HL-60 (cell line): ENCODE results near the gene IER2.

Source experiments
- DNase-seq, 2 experiments: peaks; one replicate each; pipeline ENCODE4 v3.0.0-alpha.2; 2010 to 2020; ENCODE audit warnings: low read depth in 1 of 2, low spot score in 1 of 2
- H3K27ac ChIP-seq: fragments of 250-450 bp; sonication (Bioruptor Pico); replicated peaks from 2 replicates; pipeline ENCODE4 v1.5.1; 2020; ENCODE audit warnings: mild to moderate bottlenecking, moderate library complexity
- H3K27me3 ChIP-seq: fragments of 250-450 bp; sonication (Bioruptor Pico); 2 replicates; pipeline ENCODE4 v1.5.1; 2021; ENCODE audit warnings: mild to moderate bottlenecking, moderate library complexity; ENCODE audit not compliant: insufficient read depth, poor library complexity, severe bottlenecking
- H3K4me3 ChIP-seq: replicated peaks from 2 replicates; pipeline ENCODE4 v1.5.1; 2011; ENCODE audit warnings: mild to moderate bottlenecking, control low read depth, low read length; ENCODE audit not compliant: insufficient read depth
- GABPA ChIP-seq: IDR thresholded peaks from 2 replicates; pipeline ENCODE4 v1.6.1; 2012; ENCODE audit warnings: low read depth
- POLR2AphosphoS5 ChIP-seq: IDR thresholded peaks from 2 replicates; pipeline ENCODE4 v1.6.1; 2012; ENCODE audit warnings: low read depth
- SPI1 ChIP-seq: IDR thresholded peaks from 2 replicates; pipeline ENCODE4 v1.6.1; 2012; ENCODE audit warnings: low read depth, mild to moderate bottlenecking, borderline replicate concordance
- TF ChIP-seq, protein P1 (sequence below): IDR thresholded peaks from 2 replicates; pipeline ENCODE4 v1.6.1; 2012; ENCODE audit warnings: low read depth; ENCODE audit not compliant: insufficient replicate concordance
- TF ChIP-seq, protein P2 (sequence below): IDR thresholded peaks from one replicate; pipeline ENCODE4 v1.5.1; 2011; ENCODE audit warnings: low read length, control low read depth, inconsistent platforms; ENCODE audit not compliant: insufficient read depth

Gene IER2

DNA sequence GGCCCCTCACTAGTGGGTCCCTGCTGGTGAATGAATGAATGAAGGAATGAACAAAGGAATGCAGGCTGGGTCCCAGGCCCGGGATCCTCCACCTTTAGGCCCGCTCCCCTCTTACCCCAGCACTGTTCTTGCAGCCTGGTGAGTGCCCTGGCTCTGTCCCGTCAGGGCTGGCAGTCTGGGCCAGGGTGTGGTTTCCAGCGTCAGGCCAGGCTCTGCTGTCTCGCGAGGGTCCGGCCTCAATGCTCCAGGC is 47.9 kb upstream of the IER2 start:
- Histone ChIP-seq H3K4me3 (peak overlapping the region; percentile 96), H3K27ac (peak overlapping the region; percentile 99), H3K27me3 (no peaks in the 10 kb centered on the region)
- TF ChIP-seq SPI1 (no peak), GABPA (no peak)
- DNase-seq: no peak

DNA sequence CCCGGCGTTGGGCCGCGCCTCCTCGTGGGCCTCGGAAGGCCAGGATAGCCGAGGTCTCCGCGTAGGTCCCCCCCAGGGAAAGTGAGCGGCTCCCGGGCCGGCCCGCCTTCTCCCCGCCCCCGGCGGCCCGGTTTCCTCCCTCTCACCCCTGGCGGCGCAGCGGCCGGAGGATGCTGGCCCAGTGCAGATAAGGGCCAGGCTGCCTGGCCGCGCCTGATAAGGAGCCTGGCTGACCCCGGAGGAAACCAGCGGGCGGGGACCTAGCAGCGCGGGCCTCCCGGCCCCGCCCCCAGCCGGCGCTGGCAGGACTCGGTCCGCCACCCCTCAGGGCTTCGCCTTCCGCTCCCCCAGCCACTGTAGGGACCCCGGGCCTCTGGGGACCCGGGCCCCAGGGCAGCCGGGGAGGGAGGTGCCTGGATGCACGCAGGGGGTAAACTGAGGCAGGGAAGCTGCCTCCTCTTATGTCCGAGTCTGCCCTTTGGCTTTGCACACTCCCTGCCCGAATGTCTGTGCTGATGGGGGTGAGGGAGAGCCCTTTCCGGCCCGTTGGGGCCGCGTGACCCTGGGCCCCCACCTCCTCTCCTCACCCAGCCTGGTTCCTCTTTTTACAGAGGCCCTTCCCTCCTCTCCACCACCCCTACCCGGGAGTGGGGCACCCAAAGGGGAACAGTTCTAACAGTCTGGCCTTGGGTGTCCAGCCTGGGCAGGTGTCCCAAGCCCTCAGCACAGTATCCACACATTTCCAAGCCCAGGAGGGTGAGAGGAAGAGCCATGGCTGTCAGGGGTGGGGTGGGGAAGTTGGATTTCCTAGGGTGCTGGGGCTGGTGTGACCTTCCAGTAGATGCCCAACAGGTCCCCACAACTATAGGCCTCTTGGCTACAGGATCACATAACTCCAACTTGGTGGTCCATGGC is 47.3 kb upstream of the IER2 start, which contains the start of gene LYL1:
Gene LYL1 (minus strand): TSS at position 193 of the 915 bp plus-strand sequence. CDS start 1,687 bp downstream, outside the sequence.
- no peaks in the 10 kb centered on the region for H3K27me3 ChIP-seq
- peak; percentile 94 for TF ChIP-seq SPI1
- peak; percentile 21; the same call in 1 of the 2 replicates for TF ChIP-seq GABPA
- TF ChIP-seq, protein P1, sequence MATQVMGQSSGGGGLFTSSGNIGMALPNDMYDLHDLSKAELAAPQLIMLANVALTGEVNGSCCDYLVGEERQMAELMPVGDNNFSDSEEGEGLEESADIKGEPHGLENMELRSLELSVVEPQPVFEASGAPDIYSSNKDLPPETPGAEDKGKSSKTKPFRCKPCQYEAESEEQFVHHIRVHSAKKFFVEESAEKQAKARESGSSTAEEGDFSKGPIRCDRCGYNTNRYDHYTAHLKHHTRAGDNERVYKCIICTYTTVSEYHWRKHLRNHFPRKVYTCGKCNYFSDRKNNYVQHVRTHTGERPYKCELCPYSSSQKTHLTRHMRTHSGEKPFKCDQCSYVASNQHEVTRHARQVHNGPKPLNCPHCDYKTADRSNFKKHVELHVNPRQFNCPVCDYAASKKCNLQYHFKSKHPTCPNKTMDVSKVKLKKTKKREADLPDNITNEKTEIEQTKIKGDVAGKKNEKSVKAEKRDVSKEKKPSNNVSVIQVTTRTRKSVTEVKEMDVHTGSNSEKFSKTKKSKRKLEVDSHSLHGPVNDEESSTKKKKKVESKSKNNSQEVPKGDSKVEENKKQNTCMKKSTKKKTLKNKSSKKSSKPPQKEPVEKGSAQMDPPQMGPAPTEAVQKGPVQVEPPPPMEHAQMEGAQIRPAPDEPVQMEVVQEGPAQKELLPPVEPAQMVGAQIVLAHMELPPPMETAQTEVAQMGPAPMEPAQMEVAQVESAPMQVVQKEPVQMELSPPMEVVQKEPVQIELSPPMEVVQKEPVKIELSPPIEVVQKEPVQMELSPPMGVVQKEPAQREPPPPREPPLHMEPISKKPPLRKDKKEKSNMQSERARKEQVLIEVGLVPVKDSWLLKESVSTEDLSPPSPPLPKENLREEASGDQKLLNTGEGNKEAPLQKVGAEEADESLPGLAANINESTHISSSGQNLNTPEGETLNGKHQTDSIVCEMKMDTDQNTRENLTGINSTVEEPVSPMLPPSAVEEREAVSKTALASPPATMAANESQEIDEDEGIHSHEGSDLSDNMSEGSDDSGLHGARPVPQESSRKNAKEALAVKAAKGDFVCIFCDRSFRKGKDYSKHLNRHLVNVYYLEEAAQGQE: peak; percentile 62
- TF ChIP-seq POLR2AphosphoS5: peak; percentile 86
- TF ChIP-seq, protein P2, sequence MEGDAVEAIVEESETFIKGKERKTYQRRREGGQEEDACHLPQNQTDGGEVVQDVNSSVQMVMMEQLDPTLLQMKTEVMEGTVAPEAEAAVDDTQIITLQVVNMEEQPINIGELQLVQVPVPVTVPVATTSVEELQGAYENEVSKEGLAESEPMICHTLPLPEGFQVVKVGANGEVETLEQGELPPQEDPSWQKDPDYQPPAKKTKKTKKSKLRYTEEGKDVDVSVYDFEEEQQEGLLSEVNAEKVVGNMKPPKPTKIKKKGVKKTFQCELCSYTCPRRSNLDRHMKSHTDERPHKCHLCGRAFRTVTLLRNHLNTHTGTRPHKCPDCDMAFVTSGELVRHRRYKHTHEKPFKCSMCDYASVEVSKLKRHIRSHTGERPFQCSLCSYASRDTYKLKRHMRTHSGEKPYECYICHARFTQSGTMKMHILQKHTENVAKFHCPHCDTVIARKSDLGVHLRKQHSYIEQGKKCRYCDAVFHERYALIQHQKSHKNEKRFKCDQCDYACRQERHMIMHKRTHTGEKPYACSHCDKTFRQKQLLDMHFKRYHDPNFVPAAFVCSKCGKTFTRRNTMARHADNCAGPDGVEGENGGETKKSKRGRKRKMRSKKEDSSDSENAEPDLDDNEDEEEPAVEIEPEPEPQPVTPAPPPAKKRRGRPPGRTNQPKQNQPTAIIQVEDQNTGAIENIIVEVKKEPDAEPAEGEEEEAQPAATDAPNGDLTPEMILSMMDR: no peak
- DNase-seq: peak; percentile 92 to 98
- peak within 1 kb of the TSS; percentile 99 for H3K27ac ChIP-seq
- peak within 1 kb of the TSS; percentile 96 for H3K4me3 ChIP-seq

DNA sequence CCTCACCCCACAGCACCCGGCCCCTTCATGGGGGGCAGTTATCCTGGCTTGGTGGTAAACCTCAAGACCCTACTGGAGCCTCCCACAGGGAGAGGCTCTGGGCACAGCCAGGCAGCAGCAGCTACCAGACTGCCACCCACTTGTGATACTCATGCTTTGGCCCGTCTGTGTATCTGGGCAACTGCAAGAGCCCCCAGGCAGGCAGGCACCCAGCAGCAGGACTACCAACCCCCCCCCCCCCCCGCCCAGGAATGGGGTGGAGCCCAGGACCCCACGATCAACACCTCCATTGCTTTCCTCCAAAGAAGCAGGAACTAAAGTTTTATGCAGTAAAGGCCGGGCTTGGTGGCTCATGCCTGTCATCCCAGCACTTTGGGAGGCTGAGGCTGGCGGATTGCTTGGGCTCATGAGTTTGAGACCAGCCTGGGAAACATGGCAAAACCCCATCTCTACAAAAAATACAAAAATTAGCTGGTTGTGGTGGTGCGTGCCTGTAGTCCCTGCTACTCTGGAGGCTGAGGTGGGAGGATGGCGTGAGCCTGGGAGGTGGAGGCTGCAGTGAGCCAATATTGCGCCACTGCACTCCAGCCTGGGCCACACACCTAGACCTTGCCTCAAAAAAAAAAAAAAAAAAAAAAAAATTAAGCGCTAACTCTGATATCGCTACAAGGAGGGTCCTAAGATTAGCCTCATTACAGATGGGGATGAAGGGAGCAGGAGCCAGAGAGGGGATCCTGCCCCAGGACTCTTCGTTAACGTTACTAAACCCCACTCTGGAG is 46.4 kb upstream of the IER2 start:
- Histone ChIP-seq H3K4me3 (peak overlapping the region; percentile 48), H3K27ac (peak overlapping the region; percentile 99)
- peak in 1 of 2 experiments; percentile 77 for DNase-seq

More for the DNA sequence above, 46.4 kb upstream of the IER2 start:
- no peaks in the 10 kb centered on the region for H3K27me3 ChIP-seq
- TF ChIP-seq POLR2AphosphoS5 (no peak), GABPA (no peak), SPI1 (no peak)
- TF ChIP-seq, protein P1: no peak
- TF ChIP-seq, protein P2: no peak
